D721Med (cell line): ENCODE results near the gene SCFD2.
"Not testable (repeated sequence)": the region's sequence is repeated elsewhere in the genome, so short reads cannot be mapped to it uniquely, and the experiment has no call there.

Experiments used
- DNase-seq: peaks from one replicate; pipeline ENCODE4 v3.0.0; 2011; ENCODE audit warnings: low spot score; ENCODE audit not compliant: insufficient read length
- FAIRE-seq: peaks from 2 replicates; lab custom pipeline; 2011; peaks lifted over from hg19 to GRCh38; lab: Jason Lieb, UNC
- CTCF ChIP-seq: IDR thresholded peaks from 2 replicates; pipeline ENCODE4 v1.5.1; 2012; ENCODE audit warnings: mild to moderate bottlenecking, control low read depth; ENCODE audit not compliant: insufficient read depth; ENCODE audit errors: missing control alignments

The SCFD2 gene

GRCh38 chr4:53193111-53193510 is 172.8 kb downstream of the SCFD2 start:
- TF ChIP-seq CTCF, result no peak
- FAIRE-seq (peak; percentile 67), DNase-seq (no peak)

GRCh38 chr4:53192496-53192895 is 173.4 kb downstream of the SCFD2 start:
- no peak for TF ChIP-seq CTCF
- FAIRE-seq (no peak), DNase-seq (no peak)

- TF ChIP-seq CTCF, result no peak
- no peak for DNase-seq
- FAIRE-seq, result peak; percentile 46
Measured at GRCh38 chr4:53191997-53192396, 173.9 kb downstream of the SCFD2 start.

- no peak for TF ChIP-seq CTCF
- no peak for FAIRE-seq
- no peak for DNase-seq
Measured at GRCh38 chr4:53189011-53189410, 176.8 kb downstream of the SCFD2 start.

- DNase-seq, result no peak
- no peak for FAIRE-seq
- TF ChIP-seq CTCF, result no peak
Measured at GRCh38 chr4:53186714-53187358, 179.0 kb downstream of the SCFD2 start.

- DNase-seq (no peak), FAIRE-seq (no peak)
- TF ChIP-seq CTCF, result no peak
Measured at GRCh38 chr4:53185869-53186585, 179.8 kb downstream of the SCFD2 start.

GRCh38 chr4:53183754-53184153 is 182.1 kb downstream of the SCFD2 start:
- DNase-seq (no peak), FAIRE-seq (no peak)
- TF ChIP-seq CTCF, result no peak

GRCh38 chr4:53177751-53178150 is 188.1 kb downstream of the SCFD2 start:
- not testable (repeated sequence) for DNase-seq, FAIRE-seq
